ENCODE data around the gene ISLR2.

Gene ISLR2

GRCh38 chr15:74175271-74176191 is 45.1 kb downstream of the ISLR2 start:
- in situ Hi-C loops (cut with MboI; ENCODE audit: low sequenced_read_pairs) = no loop called here

DNA sequence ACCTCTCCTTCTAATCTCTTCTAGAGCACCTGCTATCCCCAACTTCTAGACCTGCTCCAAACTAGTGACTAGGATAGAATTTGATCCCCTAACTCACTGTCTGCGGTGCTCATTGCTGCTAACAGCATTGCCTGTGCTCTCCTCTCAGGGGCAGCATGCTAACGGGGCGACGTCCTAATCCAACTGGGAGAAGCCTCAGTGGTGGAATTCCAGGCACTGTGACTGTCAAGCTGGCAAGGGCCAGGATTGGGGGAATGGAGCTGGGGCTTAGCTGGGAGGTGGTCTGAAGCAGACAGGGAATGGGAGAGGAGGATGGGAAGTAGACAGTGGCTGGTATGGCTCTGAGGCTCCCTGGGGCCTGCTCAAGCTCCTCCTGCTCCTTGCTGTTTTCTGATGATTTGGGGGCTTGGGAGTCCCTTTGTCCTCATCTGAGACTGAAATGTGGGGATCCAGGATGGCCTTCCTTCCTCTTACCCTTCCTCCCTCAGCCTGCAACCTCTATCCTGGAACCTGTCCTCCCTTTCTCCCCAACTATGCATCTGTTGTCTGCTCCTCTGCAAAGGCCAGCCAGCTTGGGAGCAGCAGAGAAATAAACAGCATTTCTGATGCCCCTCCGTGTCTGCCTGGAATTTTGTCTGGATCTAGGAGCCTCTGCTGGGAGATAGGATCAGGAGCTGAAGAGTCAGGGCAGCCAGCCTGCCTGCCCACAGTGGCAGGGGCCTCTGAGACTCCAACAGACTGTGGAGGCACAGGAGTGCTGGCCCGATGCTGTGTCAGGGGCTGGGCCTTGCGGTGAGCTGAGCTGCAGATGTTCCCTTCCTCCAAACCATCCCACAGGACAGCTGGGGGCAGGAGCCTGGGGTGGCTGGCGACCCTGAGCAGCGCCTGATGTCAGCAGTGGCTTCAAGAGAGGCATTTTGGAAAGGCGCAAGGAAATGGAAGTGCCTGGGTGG is 46.2 kb downstream of the ISLR2 start:
- in situ Hi-C loops (cut with MboI; ENCODE audit: low sequenced_read_pairs) = no loop called here

DNA sequence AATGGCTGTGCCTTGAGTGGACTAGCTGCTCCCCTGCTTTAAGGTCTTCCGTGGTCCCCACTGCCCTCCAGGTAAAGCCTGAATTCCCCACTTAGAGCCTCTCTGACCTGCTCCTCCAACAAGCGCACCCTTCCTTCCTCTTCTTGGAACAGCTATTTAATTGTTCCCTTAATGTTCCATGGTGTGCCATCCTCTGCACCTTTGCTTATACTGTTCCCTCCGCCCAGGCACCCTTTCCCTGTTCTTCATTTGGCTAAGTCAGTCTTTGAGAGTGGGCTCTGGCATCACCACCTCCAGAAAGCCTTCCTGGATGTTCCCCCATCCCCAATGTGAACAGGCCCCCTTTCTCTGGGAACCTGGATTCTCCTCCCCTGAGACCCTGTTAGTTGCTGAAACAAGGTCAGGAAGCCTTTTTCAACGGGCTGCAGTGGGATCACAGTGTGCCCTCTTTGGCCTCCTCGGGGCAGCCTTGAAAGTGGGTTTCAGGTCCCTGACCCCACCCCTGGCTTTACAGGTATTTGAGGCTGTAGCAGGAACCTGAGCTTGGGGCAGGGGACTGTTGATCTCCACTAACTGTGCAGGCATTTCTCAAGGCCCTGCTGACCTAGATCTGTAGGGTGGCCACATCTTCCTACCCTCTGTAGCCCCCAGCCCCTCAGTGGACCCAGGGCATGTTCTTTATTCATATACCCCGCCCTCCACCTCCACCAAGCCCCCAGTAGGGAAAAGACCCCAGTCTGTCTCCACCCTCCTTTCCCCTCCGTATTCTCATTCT is 48.1 kb downstream of the ISLR2 start:
- in situ Hi-C loops (cut with MboI; ENCODE audit: low sequenced_read_pairs) = no loop called here

DNA sequence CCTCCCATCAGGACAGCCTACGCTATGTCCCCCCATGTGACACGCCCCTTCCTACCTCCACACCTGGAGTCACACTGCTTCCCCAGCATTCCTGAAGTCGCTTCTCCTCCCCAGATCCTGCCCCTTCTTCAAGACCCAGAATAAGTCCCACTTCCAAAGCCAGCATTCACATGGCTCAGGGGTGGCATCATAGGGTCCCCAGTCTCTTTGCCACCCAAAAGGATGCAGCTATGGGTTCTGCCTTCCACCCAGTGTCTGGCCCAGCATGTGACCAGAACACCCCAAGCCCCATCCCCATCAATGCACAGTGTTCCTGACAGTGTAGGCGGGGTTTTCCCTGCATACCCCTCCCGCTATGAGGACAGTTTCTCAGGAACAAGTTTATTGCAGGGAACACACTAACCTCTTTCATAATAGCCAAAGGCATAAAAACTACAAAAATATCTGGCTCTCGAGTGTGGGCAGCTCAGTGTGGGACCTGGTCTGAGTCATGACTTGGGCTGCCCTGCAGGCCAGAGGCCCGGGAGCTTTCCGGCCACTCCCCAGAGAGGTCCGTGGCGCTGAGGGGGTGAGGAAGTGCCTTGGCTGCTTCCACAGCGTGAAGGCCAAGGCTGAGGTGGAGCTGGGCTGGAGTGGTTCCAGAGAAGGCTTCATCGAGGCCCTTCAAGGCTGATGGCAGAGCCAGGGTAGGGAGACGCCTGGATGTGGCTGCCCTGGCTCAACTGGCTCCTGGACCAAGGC is 48.9 kb downstream of the ISLR2 start:
- in situ Hi-C loops (cut with MboI; ENCODE audit: low sequenced_read_pairs) = no loop called here

GRCh38 chr15:74179983-74180880 is 49.8 kb downstream of the ISLR2 start:
- in situ Hi-C loops (cut with MboI; ENCODE audit: low sequenced_read_pairs) = no loop called here

DNA sequence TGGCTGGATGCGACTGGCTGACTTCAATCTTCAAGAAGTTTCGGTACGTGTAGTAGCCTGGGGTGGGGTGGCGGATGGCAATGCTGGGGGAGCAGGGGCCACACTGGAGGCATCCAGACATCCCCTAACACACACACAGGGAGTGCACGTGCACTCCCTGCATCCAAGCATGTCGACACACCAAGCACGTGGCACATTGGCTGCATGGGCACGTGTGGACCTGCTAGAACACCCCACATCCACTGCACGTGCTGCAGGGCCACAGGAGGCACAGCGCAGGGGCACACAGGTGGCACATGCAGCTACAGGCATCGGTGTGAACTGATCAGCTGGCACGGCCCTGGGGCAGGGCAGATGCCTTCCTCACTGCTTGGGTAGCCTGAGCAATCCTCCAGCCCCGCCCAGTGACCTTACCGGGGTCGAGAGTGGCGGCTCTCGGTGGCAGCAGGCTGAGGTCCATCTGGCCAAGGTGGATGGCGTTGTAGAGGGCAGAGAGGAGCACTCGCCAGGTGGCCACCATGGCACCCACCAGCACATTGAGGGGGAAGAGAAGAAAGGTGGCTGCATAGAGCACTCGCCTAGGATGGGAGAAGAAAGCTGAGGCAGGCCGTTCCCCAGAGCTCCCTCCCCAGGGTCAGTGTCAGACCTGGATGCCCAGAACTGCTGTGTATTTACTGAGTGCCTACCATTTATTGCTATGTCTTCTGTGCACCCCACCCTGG is 50.7 kb downstream of the ISLR2 start:
- in situ Hi-C loops (cut with MboI; ENCODE audit: low sequenced_read_pairs) = no loop called here

DNA sequence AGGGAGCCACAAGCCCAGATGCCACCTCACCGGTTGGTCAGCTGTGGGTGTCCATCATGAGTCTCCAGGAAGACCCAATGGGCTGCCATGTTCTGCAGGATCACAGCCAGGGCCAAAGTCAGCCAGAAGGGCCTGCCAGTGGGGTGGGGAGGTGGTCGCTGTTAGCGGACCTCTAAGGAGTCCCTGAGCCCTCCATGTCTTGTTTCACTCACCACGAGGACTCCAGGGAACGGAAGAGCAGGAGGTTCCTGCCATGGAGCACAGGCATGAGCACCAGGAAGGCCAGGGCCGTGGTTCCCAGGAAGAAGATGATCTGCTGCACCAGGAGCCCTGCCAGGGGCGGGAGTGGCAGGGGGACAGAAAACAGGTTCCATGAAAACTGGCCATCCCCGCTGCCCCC is 51.7 kb downstream of the ISLR2 start:
- in situ Hi-C loops (cut with MboI; ENCODE audit: low sequenced_read_pairs) = no loop called here

DNA sequence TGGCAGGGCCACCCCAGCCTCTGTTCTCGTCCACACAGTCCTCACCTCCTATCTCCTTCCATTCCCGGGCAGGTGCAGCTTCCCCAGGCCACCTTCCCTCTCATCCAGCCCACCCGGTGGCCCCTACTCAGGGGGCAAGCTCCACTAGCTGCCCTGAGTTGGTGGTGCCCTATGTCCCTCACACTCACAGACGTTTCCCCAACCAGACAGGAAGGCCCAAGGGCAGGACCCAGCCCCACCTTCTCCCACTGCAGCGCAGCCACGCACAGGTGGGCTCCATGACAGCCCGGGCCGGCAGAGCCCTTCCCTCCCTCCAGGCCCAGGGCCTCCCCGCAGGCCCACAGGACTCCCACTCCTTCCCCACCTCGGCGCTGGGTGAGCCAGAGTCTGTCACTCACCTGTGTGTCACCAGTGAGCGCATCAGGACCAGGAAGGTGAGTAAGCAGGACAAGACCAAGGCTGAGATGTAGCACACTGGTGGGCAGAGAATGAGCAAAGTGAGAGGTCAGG is 54.3 kb downstream of the ISLR2 start:
- in situ Hi-C loops (cut with MboI; ENCODE audit: low sequenced_read_pairs) = no loop called here

GRCh38 chr15:74185710-74186348 is 55.4 kb downstream of the ISLR2 start:
- in situ Hi-C loops (cut with MboI; ENCODE audit: low sequenced_read_pairs) = no loop called here

All from HL-60/S4 (cell line).